HepG2 (cell line): ENCODE data around the gene BDNF. TPM values are rescaled to one million over a fixed set of nuclear protein-coding genes. Genes with fewer than 3 reads are reported as not detected.

Source experiments
- ATAC-seq: fragments of 200-7000 bp; cut with Tn5 transposase; 3 replicates; pipeline ENCODE4 v1.9.1; 2020; ENCODE audit warnings: mild to moderate bottlenecking, moderate library complexity
- BruUV-seq: library from RNA; stranded (reverse); fragments of 400-500 nt; replicated peaks from 2 replicates; lab custom pipeline; 2021; lab: Mats Ljungman, UMichigan
- CTCF ChIA-PET: fragments of 300-600 bp; formaldehyde crosslinking; extraction: SDS; loops from one replicate; lab custom pipeline; 2021; ENCODE audit warnings: low total read pairs, inconsistent platforms, low intra/inter-chr PET ratio; lab: Yijun Ruan, JAX
- POLR2A ChIA-PET: fragments of 350-600 bp; sonication (Branson Sonifier 250); formaldehyde crosslinking; loops from one replicate; lab custom pipeline; 2020; ENCODE audit warnings: antibody characterized with exemption, inconsistent platforms; lab: Yijun Ruan, JAX
- DNase-seq: peaks from one replicate; pipeline ENCODE4 v3.0.0-alpha.2; 2015; ENCODE audit warnings: low spot score
- FAIRE-seq: peaks from 3 replicates; lab custom pipeline; 2011; peaks lifted over from hg19 to GRCh38; lab: Jason Lieb, UNC
- H2AFZ ChIP-seq: one replicate; pipeline ENCODE4 v1.6.1; 2011; ENCODE audit warnings: low read length, inconsistent platforms
- H3K27ac ChIP-seq: fragments of 300-600 bp; 3 replicates; pipeline ENCODE4 v1.8.0; 2011; ENCODE audit warnings: mixed run types, mild to moderate bottlenecking, mixed read lengths, low read length, inconsistent platforms; ENCODE audit not compliant: insufficient read depth; ENCODE audit errors: extremely low read length
- H3K27me3 ChIP-seq, 2 experiments: fragments of 200-600 bp in 1 of 2; 2 replicates in 1 of 2; 3 replicates in 1 of 2; pipeline versions ENCODE4 v1.6.0 to v1.8.0; 2011; ENCODE audit warnings: low read length in 2 of 2, mild to moderate bottlenecking in 2 of 2, moderate library complexity in 2 of 2, inconsistent platforms in 1 of 2; ENCODE audit not compliant: insufficient read depth in 2 of 2, control insufficient read depth in 1 of 2
- H3K36me3 ChIP-seq, 2 experiments: fragments of 200-600 bp in 1 of 2; replicated peaks in 1 of 2; 2 replicates in 1 of 2; 3 replicates in 1 of 2; pipeline versions ENCODE4 v1.5.1 to v1.8.0; 2011; ENCODE audit warnings: low read length in 2 of 2, inconsistent platforms in 1 of 2; ENCODE audit not compliant: insufficient read depth in 2 of 2, control insufficient read depth in 1 of 2
- H3K4me1 ChIP-seq: 2 replicates; pipeline ENCODE4 v1.5.1; 2012; ENCODE audit warnings: low read length, inconsistent platforms; ENCODE audit not compliant: insufficient read depth
- H3K4me2 ChIP-seq: 2 replicates; pipeline ENCODE4 v1.6.0; 2011; ENCODE audit warnings: low read depth, low read length, inconsistent platforms
- H3K4me3 ChIP-seq, 3 experiments: fragments of 200-600 bp in 1 of 3; sonication (generic), shearing (Covaris generic) in 1 of 3; replicated peaks in 1 of 3; 2 replicates each; pipeline ENCODE4 v1.5.1; 2011 to 2016; ENCODE audit warnings: low read length in 3 of 3, inconsistent platforms in 2 of 3, low read depth in 2 of 3, mild to moderate bottlenecking in 2 of 3, control low read depth in 1 of 3, mixed read lengths in 1 of 3; ENCODE audit not compliant: insufficient read depth in 1 of 3
- H3K79me2 ChIP-seq: one replicate; pipeline ENCODE4 v1.6.1; 2011; ENCODE audit warnings: low read length, inconsistent platforms; ENCODE audit not compliant: insufficient read depth
- H3K9ac ChIP-seq: 2 replicates; pipeline ENCODE4 v1.6.0; 2011; ENCODE audit warnings: mild to moderate bottlenecking, low read depth, low read length, inconsistent platforms; ENCODE audit not compliant: insufficient read depth
- H3K9me3 ChIP-seq: 2 replicates; pipeline ENCODE4 v1.5.1; 2012; ENCODE audit warnings: mild to moderate bottlenecking, low read length
- H4K20me1 ChIP-seq: 2 replicates; pipeline ENCODE4 v1.6.0; 2011; ENCODE audit warnings: inconsistent platforms, mild to moderate bottlenecking, low read length, moderate library complexity; ENCODE audit not compliant: insufficient read depth
- E2F2 ChIP-seq: sonication (generic); formaldehyde crosslinking; IDR thresholded peaks from 2 replicates; pipeline ENCODE4 v1.4.0; 2020; ENCODE audit warnings: missing genetic modification reagents, borderline replicate concordance
- FOXJ3 ChIP-seq: sonication (generic); formaldehyde crosslinking; IDR thresholded peaks from 2 replicates; pipeline ENCODE4 v1.4.0; 2020; ENCODE audit warnings: missing genetic modification reagents, mild to moderate bottlenecking, borderline replicate concordance
- FOXM1 ChIP-seq: sonication (generic); formaldehyde crosslinking; IDR thresholded peaks from 2 replicates; pipeline ENCODE4 v1.5.0; 2020; ENCODE audit warnings: missing genetic modification reagents
- GMEB1 ChIP-seq: sonication (generic); formaldehyde crosslinking; IDR thresholded peaks from 2 replicates; pipeline ENCODE4 v1.5.1; 2020; ENCODE audit warnings: missing genetic modification reagents, mild to moderate bottlenecking, borderline replicate concordance
- HMG20B ChIP-seq: conservative IDR thresholded peaks from 2 replicates; pipeline ENCODE4 v1.6.1; 2016; ENCODE audit warnings: missing genetic modification reagents, missing compliant biosample characterization
- MTA3 ChIP-seq: sonication (generic); formaldehyde crosslinking; IDR thresholded peaks from 2 replicates; pipeline ENCODE4 v1.4.0; 2020; ENCODE audit warnings: missing genetic modification reagents
- SIX1 ChIP-seq: sonication (generic); formaldehyde crosslinking; IDR thresholded peaks from 2 replicates; pipeline ENCODE4 v1.4.0; 2020; ENCODE audit warnings: missing genetic modification reagents, borderline replicate concordance
- U2AF1 ChIP-seq: fragments of 200-400 bp; formaldehyde crosslinking; optimal IDR thresholded peaks from 2 replicates; pipeline ENCODE3; 2017; ENCODE audit warnings: mild to moderate bottlenecking, low read depth, low read length
- ZFP37 ChIP-seq: sonication (generic); formaldehyde crosslinking; IDR thresholded peaks from 2 replicates; pipeline ENCODE4 v1.4.0; 2020; ENCODE audit warnings: missing genetic modification reagents, borderline replicate concordance
- ZZZ3 ChIP-seq: sonication (generic); formaldehyde crosslinking; IDR thresholded peaks from 2 replicates; pipeline ENCODE4 v1.4.0; 2020; ENCODE audit warnings: missing genetic modification reagents, mild to moderate bottlenecking, borderline replicate concordance
- WGBS: methylation state at CpG from one replicate; pipeline ENCODE4 v1.1.6; 2017; ENCODE audit warnings: low lambda C conversion rate; 5-methylcytosine and 5-hydroxymethylcytosine counted together
- in situ Hi-C: cut with HindIII; loops from 2 replicates; pipeline ENCODE4 v1.10.0; 2017; ENCODE audit warnings: low pct_unique_long_range_greater_than_20kb; ENCODE audit not compliant: extremely low pct_ligation_motif_present
- intact Hi-C: fragments of 100-400 bp; cut with micrococcal nuclease; formaldehyde crosslinking; loops from one replicate; pipeline ENCODE4 v1.10.0; 2022; ENCODE audit not compliant: unreplicated experiment
- polyA plus RNA-seq, 8 experiments: library from polyadenylated mRNA; depleted of rRNA in 3 of 8; stranded (reverse) in 7 of 8; unstranded in 1 of 8; fragments of >200 nt; fragmentation: Illumina TruSeq in 4 of 8; extraction: Trizol in 4 of 8; gene quantifications; 2 replicates each; pipeline versions ENCODE4 v1.2.1 to v1.2.3, GENCODE V29; 2011 to 2016; ENCODE audit warnings: low read depth in 4 of 8, missing spikeins in 1 of 8, mixed read lengths in 1 of 8; ENCODE audit not compliant: insufficient read depth in 1 of 8
- total RNA-seq, 5 experiments: library from RNA; depleted of rRNA; stranded (reverse); fragments of >200 nt; fragmentation: Illumina TruSeq; extraction: Trizol; gene quantifications; 2 replicates each; pipeline ENCODE4 v1.2.3, GENCODE V29; 2016; ENCODE audit warnings: low read depth in 1 of 5

Gene BDNF
- total and polyA plus RNA-seq, 2 of the 13 experiments (the other 11 are each of a cell fraction or from before 2014, with no cell fraction given): 0.02 TPM; not detected in 1

GRCh38 chr11:27623945-27624523 lies 76.2 kb downstream of the BDNF start (continued):
- no peak for TF ChIP-seq GMEB1 (CRISPR knock-in tag)
- no peak for TF ChIP-seq SIX1
- no peak for TF ChIP-seq ZZZ3 (CRISPR knock-in tag)
- TF ChIP-seq FOXJ3 (CRISPR knock-in tag): no peak
- TF ChIP-seq E2F2: no peak
- no peak for TF ChIP-seq FOXM1

GRCh38 chr11:27622541-27623300 lies 77.5 kb downstream of the BDNF start:
- intact Hi-C loops: no loop called here
- H3K27ac ChIP-seq: no peak overlapping the region
- no peak overlapping the region for H3K4me3 ChIP-seq
- peaks cover 7% of the 10 kb centered on the region for H3K4me1 ChIP-seq
- no TSS peak for BruUV-seq
- WGBS: 8% methylated on average over 6 of the region's 6 CpGs
- no peak overlapping the region for H2AFZ ChIP-seq
- FAIRE-seq: no peak
- no peaks in the 10 kb centered on the region for H4K20me1 ChIP-seq
- no peak for ATAC-seq
- H3K9me3 ChIP-seq: no peaks in the 10 kb centered on the region
- H3K36me3 ChIP-seq: no peaks in the 10 kb centered on the region
- H3K9ac ChIP-seq: no peak overlapping the region
- TF ChIP-seq U2AF1 (no peak), HMG20B (CRISPR knock-in tag) (no peak), ZFP37 (CRISPR knock-in tag) (no peak), MTA3 (CRISPR knock-in tag) (no peak)
- CTCF ChIA-PET: no interaction called here
- in situ Hi-C loops: no loop called here
- no peaks in the 10 kb centered on the region; a peak in 1 of 5 replicates for H3K27me3 ChIP-seq
- no peak for DNase-seq
- H3K79me2 ChIP-seq: no peaks in the 10 kb centered on the region
- no peak overlapping the region for H3K4me2 ChIP-seq
- POLR2A ChIA-PET: no interaction called here
